Suppressor macrophage treated with lipopolysaccharide for 4 hours (primary cell): ENCODE measurements around the gene SCAPER.
"Not testable (repeated sequence)": the region's sequence is repeated elsewhere in the genome, so short reads cannot be mapped to it uniquely, and the experiment has no call there.

Experiments
- DNase-seq: peaks from one replicate; pipeline ENCODE4 v3.0.0-alpha.2; 2020

The SCAPER gene

DNA sequence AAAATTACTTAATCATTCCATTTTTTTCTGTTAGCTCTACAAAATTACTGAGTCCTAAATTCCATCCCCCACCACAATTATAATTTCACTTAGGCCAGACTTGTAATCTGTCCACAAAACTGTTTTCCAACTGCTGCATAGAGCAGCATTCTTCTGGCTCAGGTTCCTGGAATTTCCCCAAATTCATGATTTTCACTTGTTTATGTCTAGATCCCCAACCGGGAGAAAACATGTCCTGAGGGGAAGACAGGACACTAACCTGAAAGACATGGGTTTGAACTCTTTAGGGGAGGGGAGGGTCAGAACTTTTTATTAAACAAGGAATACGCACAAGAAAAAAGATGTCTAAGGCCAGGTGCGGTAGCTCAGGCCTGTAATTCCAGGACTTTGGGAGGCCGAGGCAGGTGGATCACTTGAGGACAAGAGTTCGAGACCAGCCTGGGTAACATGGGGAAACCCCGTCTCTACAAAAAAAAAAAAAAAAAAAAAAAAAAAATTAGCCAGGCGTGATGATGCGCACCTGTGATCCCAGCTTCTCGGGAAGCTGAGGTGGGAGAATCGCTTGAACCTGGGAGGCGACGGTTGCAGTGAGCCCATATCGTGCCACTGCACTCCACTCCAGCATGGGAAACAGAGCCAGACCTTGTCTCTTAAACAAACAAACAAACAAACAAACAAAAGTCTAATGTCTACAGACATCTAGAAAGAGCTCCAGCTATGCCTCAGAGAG, 595.4 kb downstream of the SCAPER start:
- no peak for DNase-seq

DNA sequence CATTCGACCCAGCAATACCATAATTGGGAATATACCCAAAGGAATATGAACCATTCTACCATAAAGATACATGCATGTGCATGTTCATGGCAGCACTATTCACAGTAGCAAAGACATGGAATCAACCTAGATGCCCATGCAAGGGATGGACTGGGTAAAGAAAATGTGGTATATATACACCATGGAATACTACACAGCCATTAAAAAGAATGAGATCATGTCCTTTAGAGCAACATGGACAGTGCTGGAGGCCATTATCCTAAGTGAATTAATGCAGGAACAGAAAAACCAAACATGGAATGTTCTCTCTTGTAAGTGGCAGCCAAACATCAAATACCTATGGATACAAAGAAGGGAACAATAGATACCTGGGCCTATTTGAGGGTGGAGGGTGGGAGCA, 601.2 kb downstream of the SCAPER start:
- no peak for DNase-seq

DNA sequence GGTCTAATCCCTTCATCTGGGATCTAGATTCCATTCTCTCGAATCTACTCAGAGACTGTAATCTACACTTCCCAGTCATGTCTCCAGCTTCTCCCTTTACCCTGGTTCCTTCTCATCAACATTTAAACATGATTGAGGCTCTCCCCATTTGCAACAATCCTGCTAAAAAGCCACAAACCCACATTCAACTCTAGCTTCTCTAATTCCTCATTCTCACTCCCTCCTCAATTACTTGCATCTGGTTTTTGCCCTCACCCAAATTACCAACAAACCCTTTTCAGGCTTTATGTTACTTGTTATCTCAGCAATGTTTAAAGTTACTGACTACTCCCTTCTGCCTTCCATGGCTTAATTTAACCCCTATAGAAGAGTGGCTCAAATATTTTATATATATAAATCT, 605.4 kb downstream of the SCAPER start:
- no peak for DNase-seq

DNA sequence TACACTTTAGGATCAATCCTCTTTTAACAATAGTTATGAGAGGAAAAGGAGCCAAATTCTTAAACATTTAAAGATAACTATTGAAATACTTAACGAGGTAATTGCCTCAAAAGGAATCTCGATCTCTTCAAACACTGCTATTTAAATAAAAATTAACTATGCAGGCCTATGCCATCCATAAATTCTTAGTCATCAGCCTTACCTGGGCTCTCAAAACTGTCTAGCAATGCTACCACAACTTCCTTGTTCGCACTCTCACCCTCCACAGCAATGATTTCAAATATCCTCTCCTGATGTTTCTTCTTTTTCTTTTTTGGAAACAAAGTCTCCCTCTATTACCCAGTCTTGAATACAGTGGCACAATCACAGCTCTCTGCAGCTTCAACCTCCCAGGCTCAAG, 606.2 kb downstream of the SCAPER start:
- DNase-seq = no peak

DNA sequence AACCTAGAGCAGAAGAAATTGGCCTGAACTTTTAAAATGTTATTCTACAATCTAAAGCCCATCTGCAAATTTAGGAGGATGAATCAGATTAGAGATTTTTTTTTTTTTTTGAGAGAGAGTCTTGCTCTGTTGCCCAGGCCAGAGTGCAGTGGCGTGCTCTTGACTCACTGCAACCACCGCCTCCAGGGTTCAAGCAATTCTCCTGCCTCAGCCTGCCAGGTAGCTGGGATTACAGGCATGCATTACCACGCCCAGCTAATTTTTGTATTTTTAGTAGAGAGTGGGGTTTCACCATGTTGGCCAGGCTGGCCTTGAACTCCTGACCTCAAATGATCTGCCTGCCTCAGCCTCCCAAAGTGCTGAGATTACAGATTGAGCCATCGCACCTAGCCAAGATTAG, 607.2 kb downstream of the SCAPER start:
- DNase-seq = not testable (repeated sequence)
